Skeletal muscle cell (primary cell): Measurements from ENCODE around the gene DNAJC1.
"Not testable (repeated sequence)": the region's sequence is repeated elsewhere in the genome, so short reads cannot be mapped to it uniquely, and the experiment has no call there.

Experiments
- DNase-seq: peaks from one replicate; pipeline ENCODE4 v3.0.0-alpha.2; 2010; ENCODE audit warnings: low read depth
- H3K4me3 ChIP-seq: 2 replicates; pipeline ENCODE4 v1.5.1; 2011; ENCODE audit warnings: low read depth, mild to moderate bottlenecking, control low read depth, low read length, moderate library complexity

DNAJC1 gene

DNA sequence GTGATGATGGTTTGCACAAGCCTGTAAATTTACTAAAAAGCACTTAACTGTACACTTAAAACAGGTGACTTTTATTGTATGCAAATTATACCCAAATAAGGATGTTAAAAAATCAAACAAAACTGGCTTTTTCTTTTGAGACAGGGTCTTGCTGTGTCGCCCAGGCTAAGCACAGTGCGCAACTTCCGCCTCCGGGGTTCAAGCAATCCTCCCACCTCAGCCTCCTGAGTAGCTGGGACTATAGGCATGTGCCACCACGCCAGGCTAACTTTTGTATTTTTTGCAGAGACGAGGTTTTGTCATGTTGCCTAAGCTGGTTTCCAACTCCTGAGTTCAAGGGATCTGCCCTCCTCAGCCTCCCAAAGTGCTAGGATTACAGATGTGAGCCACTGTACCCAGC, 77.7 kb downstream of the DNAJC1 start:
- DNase-seq: no peak

DNA sequence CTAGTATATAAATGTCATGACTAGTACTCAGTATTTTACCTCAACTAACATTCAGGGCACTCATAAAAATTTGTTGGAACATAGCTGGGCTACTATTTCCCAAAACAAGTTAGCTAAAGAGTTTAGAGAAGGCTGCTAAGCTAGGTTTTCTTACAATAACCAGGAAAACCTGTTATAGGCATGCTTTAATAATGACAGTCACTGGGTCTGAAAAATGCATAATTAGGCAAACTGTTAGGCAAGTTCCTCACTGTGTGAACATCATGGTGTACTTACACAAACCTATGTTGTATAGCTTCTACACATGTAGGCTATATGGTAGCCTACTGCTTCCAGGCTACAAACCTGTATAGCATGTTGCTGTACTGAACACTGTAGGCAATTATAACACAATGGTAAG, 79.0 kb downstream of the DNAJC1 start:
- DNase-seq: no peak
- no peak overlapping the region for H3K4me3 ChIP-seq

More for the DNA sequence above, 77.7 kb downstream of the DNAJC1 start:
- H3K4me3 ChIP-seq: no peak overlapping the region

DNA sequence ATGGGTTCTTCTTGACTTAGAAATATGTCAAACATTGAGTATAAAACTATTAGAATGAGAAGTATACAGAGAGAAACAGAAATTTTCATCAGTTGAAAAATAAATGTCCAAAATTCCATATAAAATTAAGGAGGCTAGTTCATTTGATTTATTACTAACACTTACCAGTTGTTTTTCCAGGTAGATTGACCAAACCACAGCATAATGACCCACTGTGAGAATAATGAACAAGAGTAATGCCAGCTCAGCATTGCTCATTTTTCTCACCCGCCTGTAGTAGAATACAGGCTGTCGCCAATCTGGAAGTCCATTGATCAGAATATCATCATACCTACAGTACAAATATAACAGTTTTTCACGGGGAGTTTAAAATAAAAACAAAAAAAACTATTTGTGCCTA, 82.9 kb downstream of the DNAJC1 start:
- no peak for DNase-seq
- H3K4me3 ChIP-seq: no peak overlapping the region

- no peak for DNase-seq
- H3K4me3 ChIP-seq: no peak overlapping the region
Measured at GRCh38 chr10:21919906-21920305, 83.6 kb downstream of the DNAJC1 start.

DNA sequence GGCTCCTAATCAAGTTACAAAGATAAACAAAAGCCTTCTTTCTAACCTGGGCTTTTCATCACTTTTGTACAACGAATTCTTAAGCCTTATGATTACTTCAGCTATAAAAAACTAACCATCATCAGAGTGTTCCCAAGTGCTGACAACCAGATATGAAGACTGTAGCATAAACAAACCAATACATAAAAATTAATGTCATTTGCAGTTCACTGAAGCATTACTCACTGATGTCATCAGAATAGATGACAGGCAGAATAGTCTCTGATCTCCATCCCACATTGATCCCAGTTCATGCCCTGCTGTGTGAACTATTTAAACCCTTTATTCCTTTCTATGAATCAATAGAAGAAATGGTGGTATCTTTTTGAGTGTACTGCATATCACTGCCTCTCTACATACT, 84.4 kb downstream of the DNAJC1 start:
- no peak overlapping the region for H3K4me3 ChIP-seq
- no peak for DNase-seq

DNA sequence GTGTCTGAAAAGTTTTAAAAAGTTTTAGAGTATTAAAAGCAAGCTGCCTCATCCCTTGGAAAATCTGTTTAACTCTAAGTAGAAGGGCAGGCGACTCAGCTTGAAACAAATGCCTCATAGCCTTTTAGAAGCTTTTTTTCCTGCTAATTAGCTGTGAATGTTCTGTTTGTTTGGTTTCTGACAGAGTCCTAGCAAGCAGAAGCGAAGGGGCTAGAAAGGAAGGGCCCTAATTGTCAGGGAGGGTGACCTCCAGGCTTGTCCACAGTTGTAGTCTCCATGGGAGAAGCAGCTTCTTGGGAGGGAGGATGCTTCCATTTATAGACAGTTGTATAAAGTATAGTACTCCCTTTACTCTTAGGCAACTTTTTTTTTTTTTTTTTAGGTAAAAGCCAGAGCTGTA, 90.9 kb downstream of the DNAJC1 start:
- no peak for DNase-seq
- no peak overlapping the region for H3K4me3 ChIP-seq

GRCh38 chr10:21910798-21911197, 92.7 kb downstream of the DNAJC1 start:
- DNase-seq: no peak
- no peak overlapping the region for H3K4me3 ChIP-seq

DNA sequence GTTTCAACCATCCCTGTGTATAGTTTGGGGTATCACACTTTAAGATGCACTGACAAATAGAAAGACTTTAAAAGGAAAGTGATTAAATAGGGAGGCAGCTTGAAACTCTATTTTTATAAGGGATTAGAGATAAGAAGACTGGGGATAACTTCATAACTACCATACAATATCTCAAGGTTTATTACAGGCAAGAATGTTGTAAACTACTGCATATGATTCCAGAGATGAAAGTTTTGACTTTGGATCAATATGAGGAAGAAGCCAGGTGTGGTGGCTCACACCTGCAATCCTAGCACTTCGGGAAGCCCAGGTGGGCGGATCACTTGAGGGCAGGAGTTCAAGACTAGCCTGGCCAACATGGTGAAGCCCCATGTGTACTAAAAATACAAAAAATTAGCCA, 96.1 kb downstream of the DNAJC1 start:
- no peak overlapping the region for H3K4me3 ChIP-seq
- no peak for DNase-seq

DNA sequence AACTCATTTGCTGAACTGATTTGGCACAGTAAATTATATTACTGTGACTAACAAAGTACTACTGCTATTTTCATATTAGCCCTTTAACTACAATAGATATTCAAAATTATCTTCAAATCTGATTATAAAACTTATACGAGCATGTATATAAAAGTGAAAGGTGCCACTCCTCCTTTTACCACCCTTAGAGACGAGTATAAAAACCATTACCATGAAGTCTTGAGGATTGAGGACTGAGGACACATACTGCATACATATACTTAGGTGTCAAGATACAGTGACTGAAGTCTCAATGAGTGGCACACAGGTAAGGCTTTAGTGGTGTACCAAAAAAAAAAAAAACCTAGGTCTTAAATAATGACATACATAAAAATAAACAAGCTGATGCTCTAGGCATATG, 98.6 kb downstream of the DNAJC1 start:
- H3K4me3 ChIP-seq: no peak overlapping the region
- DNase-seq: no peak

DNA sequence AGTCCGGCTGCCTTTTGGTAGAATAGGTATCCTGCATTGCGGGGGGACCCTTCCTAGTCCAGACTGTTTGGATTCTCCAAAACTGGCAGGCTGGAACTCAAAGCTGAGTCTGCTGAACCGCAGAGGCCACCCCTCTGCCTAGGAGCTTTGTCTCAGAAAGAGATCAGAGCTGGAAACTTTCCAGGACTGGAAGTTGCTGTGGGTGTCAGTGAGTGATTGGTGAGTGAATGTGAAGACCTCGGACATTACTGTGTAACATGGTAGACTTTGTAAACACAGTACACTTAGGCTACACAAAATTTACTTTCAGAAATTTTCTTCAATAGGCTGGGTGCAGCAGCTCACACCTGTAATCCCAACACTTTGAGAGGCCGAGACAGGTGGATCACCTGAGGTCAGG, 103.8 kb downstream of the DNAJC1 start:
- no peak overlapping the region for H3K4me3 ChIP-seq
- DNase-seq: no peak

DNA sequence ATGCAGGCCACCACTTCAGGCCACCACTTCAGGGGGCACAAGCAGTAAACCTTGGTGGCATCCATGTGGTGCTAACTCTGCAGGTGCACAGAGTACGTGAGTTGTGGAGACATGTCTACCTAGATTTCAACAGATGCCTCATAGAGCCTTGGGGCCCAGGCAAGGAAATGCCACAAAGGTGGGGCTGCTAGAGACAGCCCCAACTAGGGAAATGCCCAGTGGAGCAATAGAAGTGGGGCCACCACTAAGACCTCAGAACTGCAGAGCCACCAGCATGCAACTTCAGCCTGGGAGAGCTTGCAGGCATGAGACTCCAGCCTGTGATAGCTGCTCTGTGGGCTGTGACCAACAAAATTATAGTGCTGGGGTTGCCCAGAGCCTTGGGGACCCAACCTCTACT, 107.6 kb downstream of the DNAJC1 start:
- DNase-seq: no peak
- H3K4me3 ChIP-seq: no peak overlapping the region

DNA sequence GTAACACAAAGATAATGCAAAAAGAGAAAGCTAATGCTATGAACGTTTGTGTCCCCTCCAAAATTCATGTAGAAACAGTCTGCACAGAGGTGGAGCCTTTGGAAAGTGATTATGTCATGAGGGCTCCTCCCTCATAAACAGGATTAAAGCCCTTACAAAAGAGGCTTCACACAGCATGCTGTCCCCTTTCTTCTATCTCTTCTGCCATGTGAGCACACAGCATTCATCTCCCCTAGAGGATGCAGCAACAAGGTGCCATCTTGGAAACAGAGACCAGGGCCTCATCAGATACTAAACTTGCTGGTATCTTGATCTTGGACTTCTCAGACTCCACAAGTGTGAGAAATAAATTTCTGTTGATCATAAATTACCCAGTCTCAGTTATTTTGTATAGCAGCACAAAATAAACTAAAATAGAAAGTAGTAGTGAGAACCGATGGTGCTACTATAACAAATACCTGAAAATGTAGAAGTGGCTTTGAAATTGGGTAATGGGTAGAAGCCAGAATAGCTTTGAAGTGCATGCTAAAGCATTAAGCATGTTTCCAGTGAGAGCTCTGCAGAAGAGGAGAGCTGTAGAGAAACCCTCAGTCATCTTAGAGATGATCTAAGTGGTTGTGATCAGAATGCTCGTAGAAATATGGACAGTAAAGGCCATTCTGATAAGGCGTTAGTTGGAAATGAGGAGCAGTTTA, 108.7 kb downstream of the DNAJC1 start:
- H3K4me3 ChIP-seq: no peak overlapping the region
- no peak for DNase-seq

GRCh38 chr10:21891439-21891838, 112.1 kb downstream of the DNAJC1 start:
- DNase-seq: no peak

GRCh38 chr10:21889477-21890275, 113.9 kb downstream of the DNAJC1 start:
- no peak for DNase-seq
- no peak overlapping the region for H3K4me3 ChIP-seq

More at GRCh38 chr10:21891439-21891838, 112.1 kb downstream of the DNAJC1 start:
- H3K4me3 ChIP-seq: no peak overlapping the region

- no peak for DNase-seq
- H3K4me3 ChIP-seq: no peak overlapping the region
Measured at GRCh38 chr10:21888959-21889358, 114.6 kb downstream of the DNAJC1 start.

- no peak overlapping the region for H3K4me3 ChIP-seq
- DNase-seq: no peak
Measured at GRCh38 chr10:21885940-21886339, 117.6 kb downstream of the DNAJC1 start.

GRCh38 chr10:21873198-21873597, 130.3 kb downstream of the DNAJC1 start:
- no peak overlapping the region for H3K4me3 ChIP-seq
- no peak for DNase-seq

DNA sequence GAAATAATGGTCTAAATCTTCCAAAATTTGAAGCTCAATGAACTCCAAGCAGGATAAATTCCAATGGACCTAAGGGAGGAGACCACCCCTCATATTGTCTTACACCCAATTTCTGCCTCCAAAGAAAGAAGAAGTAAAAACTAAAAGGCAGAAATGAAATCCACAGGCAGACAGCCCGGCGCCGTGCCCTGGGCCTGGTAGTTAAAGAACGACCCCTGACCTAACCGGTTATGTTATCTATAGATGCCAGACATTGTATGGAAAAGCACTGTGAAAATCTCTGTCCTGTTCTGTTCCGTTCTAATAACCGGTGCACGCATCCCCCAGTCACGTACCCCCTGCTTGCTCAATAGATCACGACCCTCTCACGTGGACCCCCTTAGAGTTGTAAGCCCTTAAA, 130.8 kb downstream of the DNAJC1 start:
- not testable (repeated sequence) for DNase-seq

GRCh38 chr10:21870849-21871248, 132.7 kb downstream of the DNAJC1 start:
- DNase-seq: no peak

More for the DNA sequence above, 130.8 kb downstream of the DNAJC1 start:
- H3K4me3 ChIP-seq: not testable (repeated sequence)

GRCh38 chr10:21869087-21869486, 134.4 kb downstream of the DNAJC1 start:
- H3K4me3 ChIP-seq, DNase-seq: not testable (repeated sequence)

More at GRCh38 chr10:21870849-21871248, 132.7 kb downstream of the DNAJC1 start:
- no peak overlapping the region for H3K4me3 ChIP-seq

DNA sequence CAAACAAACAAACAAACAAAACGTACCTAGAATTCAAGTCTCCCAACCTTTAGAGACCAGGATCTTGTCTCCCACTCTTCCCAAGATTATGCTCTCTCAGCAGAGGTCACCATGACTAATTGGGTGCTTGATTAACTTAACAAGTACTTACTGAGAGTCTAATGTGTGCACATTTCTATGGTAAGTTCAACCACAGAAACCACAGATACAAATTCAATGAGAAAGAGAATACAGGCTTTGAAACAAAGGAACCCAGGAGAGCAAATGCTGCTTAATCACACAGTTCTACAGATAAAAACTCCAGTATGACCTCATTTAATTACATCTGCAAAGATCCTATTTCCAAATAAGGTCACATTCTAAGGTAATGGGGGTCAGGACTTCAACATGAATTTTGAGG, 142.8 kb downstream of the DNAJC1 start:
- no peak overlapping the region for H3K4me3 ChIP-seq
- no peak for DNase-seq
